Spleen (tissue), 11 donors: Measurements from ENCODE around the gene BLID. TPM values are rescaled to one million over a fixed set of nuclear protein-coding genes. Genes with fewer than 3 reads are reported as not detected.

Experiments used
- DNase-seq: peaks from one replicate; pipeline ENCODE4 v3.0.0-alpha.2; 2020
- H3K27ac ChIP-seq, 8 donors: fragments of 200-600 bp; sonication (generic) in 7 of 8; 1 replicate in 4 of 8; 2 replicates in 4 of 8; pipeline versions ENCODE4 v1.5.0 to v1.8.0; 2016 to 2021; ENCODE audit warnings: inconsistent platforms in 4 of 8, mild to moderate bottlenecking in 4 of 8, moderate library complexity in 1 of 8
- H3K27me3 ChIP-seq, 7 donors: fragments of 200-600 bp; sonication (generic) in 6 of 7; replicated peaks in 1 of 7; 1 replicate in 4 of 7; 2 replicates in 3 of 7; pipeline versions ENCODE4 v1.5.0 to v1.8.0; 2016 to 2021; ENCODE audit warnings: inconsistent platforms in 3 of 7, mild to moderate bottlenecking in 1 of 7
- H3K36me3 ChIP-seq, 6 donors: fragments of 200-600 bp; sonication (generic) in 5 of 6; 1 replicate in 4 of 6; 2 replicates in 2 of 6; pipeline versions ENCODE4 v1.5.0 to v1.8.0; 2016 to 2021; ENCODE audit warnings: inconsistent platforms in 2 of 6
- H3K4me1 ChIP-seq, 6 donors: fragments of 200-600 bp; sonication (generic) in 5 of 6; 1 replicate in 3 of 6; 2 replicates in 3 of 6; pipeline versions ENCODE4 v1.5.0 to v1.8.0; 2016 to 2021; ENCODE audit warnings: inconsistent platforms in 3 of 6
- H3K4me3 ChIP-seq, 8 donors: fragments of 200-600 bp; sonication (generic) in 7 of 8; 1 replicate in 4 of 8; 2 replicates in 4 of 8; pipeline versions ENCODE4 v1.5.0 to v1.8.0; 2016 to 2021; ENCODE audit warnings: inconsistent platforms in 4 of 8, mild to moderate bottlenecking in 4 of 8, moderate library complexity in 2 of 8
- H3K9me3 ChIP-seq, 8 donors: fragments of 200-600 bp; sonication (generic) in 7 of 8; 1 replicate in 4 of 8; 2 replicates in 4 of 8; pipeline versions ENCODE4 v1.5.0 to v1.8.0; 2016 to 2021; ENCODE audit warnings: inconsistent platforms in 4 of 8
- CTCF ChIP-seq, 11 experiments: fragments of 200-600 bp in 7 of 11; fragments of 450-650 bp in 4 of 11; sonication (generic) in 4 of 11; IDR thresholded peaks in 8 of 11; conservative IDR thresholded peaks in 3 of 11; 1 replicate in 7 of 11; 2 replicates in 4 of 11; pipeline versions ENCODE4 v1.4.0 to v1.8.0; 2016 to 2021; ENCODE audit warnings: antibody characterized with exemption in 11 of 11, inconsistent platforms in 4 of 11, mild to moderate bottlenecking in 1 of 11
- POLR2A ChIP-seq, 3 donors: fragments of 450-650 bp; IDR thresholded peaks; one replicate each; pipeline ENCODE4 v1.5.1; 2017; ENCODE audit warnings: antibody characterized with exemption in 3 of 3, mild to moderate bottlenecking in 1 of 3
- POLR2AphosphoS5 ChIP-seq, 3 donors: sonication (generic); formaldehyde crosslinking; IDR thresholded peaks; one replicate each; pipeline ENCODE4 v1.5.1; 2017; ENCODE audit warnings: antibody characterized with exemption in 3 of 3
- WGBS, 5 donors: extraction: QIAGEN DNeasy Blood & Tissue Kit in 3 of 5; methylation state at CpG; one replicate each; pipeline versions ENCODE4 v1.1.5 to v1.1.7; 2013 to 2018; 5-methylcytosine and 5-hydroxymethylcytosine counted together
- intact Hi-C: fragments of 100-400 bp; cut with DNase I; formaldehyde crosslinking; loops from one replicate; pipeline ENCODE4 v1.15.0; 2023; ENCODE audit warnings: low total_unique reads
- polyA plus RNA-seq, 3 donors: library from polyadenylated mRNA; stranded (reverse); fragments of 200-250 nt; gene quantifications; one replicate each; pipeline ENCODE4 v1.2.1, GENCODE V29; 2013
- total RNA-seq, 7 donors: library from RNA; depleted of rRNA in 3 of 7; stranded (reverse); fragments of >200 nt in 3 of 7; fragmentation: NEBNext Ultra II Directional in 4 of 7; extraction: Animal tissue kit (Norgen Biotek cat#: 25700) in 4 of 7; gene quantifications; one replicate each; pipeline versions ENCODE4 v1.1.0 to v1.2.1, GENCODE V29; 2016 to 2021
- donor health status: healthy with polysubstance abuse.
- donor health status: DM: no; HTN: no; CAD: no; lungs with moderate emphysema.
- donor health status: DM: no; HTN: no; CAD: no.
- donor health status: Bipolar disorder and iron deficiency.
- donor health status: healthy.
- donor health status: DM: no; HTN: no; CAD: no.
- donor health status: DM: yes; HTN: yes; CAD: no.

The BLID gene
- total and polyA plus RNA-seq, 10 donors, result 0.61 to 0.64 TPM; not detected in 8

- intact Hi-C loops, result no loop called here
- no peaks in the 10 kb centered on the region for H3K4me1 ChIP-seq
- no peaks in the 10 kb centered on the region for H3K36me3 ChIP-seq
- peaks cover 0 to 15% (median 0%) of the 10 kb centered on the region in 7 donors for H3K27me3 ChIP-seq
- no peak for DNase-seq
- H3K4me3 ChIP-seq, result no peak overlapping the region
- H3K9me3 ChIP-seq, result no peaks in the 10 kb centered on the region
- 56 to 68% (median 67%) methylated on average over 3 of the region's 3 CpGs for WGBS, 5 donors
- no peak overlapping the region for H3K27ac ChIP-seq
- TF ChIP-seq CTCF (IDR thresholded peaks at IDR 0.05 in 8 of 11, conservative IDR thresholded peaks at IDR 0.05 in 3 of 11), result no peak
- no peak for TF ChIP-seq POLR2AphosphoS5 (IDR thresholded peaks at IDR 0.05)
- TF ChIP-seq POLR2A (IDR thresholded peaks at IDR 0.05), result no peak
These were observed 8.4 kb downstream of the BLID start for GRCh38 chr11:122107566-122107965.

- DNase-seq, result no peak
- 51 to 79% (median 56%) methylated on average over 3 of the region's 3 CpGs for WGBS, 5 donors
- H3K9me3 ChIP-seq, result no peaks in the 10 kb centered on the region
- H3K27me3 ChIP-seq, result peaks cover 0 to 20% (median 2%) of the 10 kb centered on the region in 7 donors
- no peaks in the 10 kb centered on the region for H3K36me3 ChIP-seq
- TF ChIP-seq POLR2A (IDR thresholded peaks at IDR 0.05), result no peak
- TF ChIP-seq POLR2AphosphoS5 (IDR thresholded peaks at IDR 0.05), result no peak
- peaks cover 0 to 2% (median 0%) of the 10 kb centered on the region in 6 donors for H3K4me1 ChIP-seq
- H3K27ac ChIP-seq, result no peak overlapping the region
- intact Hi-C loops, result no loop called here
- H3K4me3 ChIP-seq, result no peak overlapping the region
These were observed 9.0 kb downstream of the BLID start for GRCh38 chr11:122107045-122107444.

- Histone ChIP-seq H3K9me3 (no peaks in the 10 kb centered on the region), H3K4me3 (no peak overlapping the region), H3K27me3 (peaks cover 0 to 38% (median 12%) of the 10 kb centered on the region in 7 donors), H3K36me3 (no peaks in the 10 kb centered on the region), H3K27ac (no peak overlapping the region), H3K4me1 (peaks cover 0 to 20% (median 8%) of the 10 kb centered on the region in 6 donors)
- TF ChIP-seq CTCF (IDR thresholded peaks at IDR 0.05 in 8 of 11, conservative IDR thresholded peaks at IDR 0.05 in 3 of 11) (no peak), POLR2AphosphoS5 (IDR thresholded peaks at IDR 0.05) (no peak), POLR2A (IDR thresholded peaks at IDR 0.05) (no peak)
- WGBS, 5 donors, result 84 to 87% (median 86%) methylated on average over 8 of the region's 8 CpGs
- intact Hi-C loops, result no loop called here
- DNase-seq, result no peak
These were observed 10.8 kb downstream of the BLID start for GRCh38 chr11:122105044-122105758.

- intact Hi-C loops, result no loop called here
- no peak for DNase-seq
- TF ChIP-seq POLR2AphosphoS5 (IDR thresholded peaks at IDR 0.05) (no peak), POLR2A (IDR thresholded peaks at IDR 0.05) (no peak), CTCF (IDR thresholded peaks at IDR 0.05 in 8 of 11, conservative IDR thresholded peaks at IDR 0.05 in 3 of 11) (no peak)
- H3K4me1 ChIP-seq, result peaks cover 0 to 24% (median 8%) of the 10 kb centered on the region in 6 donors
- no peak overlapping the region for H3K4me3 ChIP-seq
- WGBS, 5 donors, result 38 to 71% (median 57%) methylated on average over 1 of the region's 1 CpG
- H3K36me3 ChIP-seq, result no peaks in the 10 kb centered on the region
- H3K27me3 ChIP-seq, result peaks cover 0 to 47% (median 12%) of the 10 kb centered on the region in 7 donors
- no peaks in the 10 kb centered on the region for H3K9me3 ChIP-seq
- H3K27ac ChIP-seq, result no peak overlapping the region
These were observed 11.7 kb downstream of the BLID start for GRCh38 chr11:122104341-122104740.
